GM10266 (cell line): ENCODE data around the gene CCDC116.
"Not testable (repeated sequence)": the region's sequence is repeated elsewhere in the genome, so short reads cannot be mapped to it uniquely, and the experiment has no call there.

Experiments used
- DNase-seq: peaks from one replicate; pipeline ENCODE4 v3.0.0; 2012; ENCODE audit errors: extremely low spot score
- CTCF ChIP-seq: IDR thresholded peaks from 2 replicates; pipeline ENCODE4 v1.5.1; 2012; ENCODE audit warnings: mild to moderate bottlenecking, low read depth; ENCODE audit not compliant: control insufficient read depth, insufficient read depth; ENCODE audit errors: missing control alignments

The CCDC116 gene

DNA sequence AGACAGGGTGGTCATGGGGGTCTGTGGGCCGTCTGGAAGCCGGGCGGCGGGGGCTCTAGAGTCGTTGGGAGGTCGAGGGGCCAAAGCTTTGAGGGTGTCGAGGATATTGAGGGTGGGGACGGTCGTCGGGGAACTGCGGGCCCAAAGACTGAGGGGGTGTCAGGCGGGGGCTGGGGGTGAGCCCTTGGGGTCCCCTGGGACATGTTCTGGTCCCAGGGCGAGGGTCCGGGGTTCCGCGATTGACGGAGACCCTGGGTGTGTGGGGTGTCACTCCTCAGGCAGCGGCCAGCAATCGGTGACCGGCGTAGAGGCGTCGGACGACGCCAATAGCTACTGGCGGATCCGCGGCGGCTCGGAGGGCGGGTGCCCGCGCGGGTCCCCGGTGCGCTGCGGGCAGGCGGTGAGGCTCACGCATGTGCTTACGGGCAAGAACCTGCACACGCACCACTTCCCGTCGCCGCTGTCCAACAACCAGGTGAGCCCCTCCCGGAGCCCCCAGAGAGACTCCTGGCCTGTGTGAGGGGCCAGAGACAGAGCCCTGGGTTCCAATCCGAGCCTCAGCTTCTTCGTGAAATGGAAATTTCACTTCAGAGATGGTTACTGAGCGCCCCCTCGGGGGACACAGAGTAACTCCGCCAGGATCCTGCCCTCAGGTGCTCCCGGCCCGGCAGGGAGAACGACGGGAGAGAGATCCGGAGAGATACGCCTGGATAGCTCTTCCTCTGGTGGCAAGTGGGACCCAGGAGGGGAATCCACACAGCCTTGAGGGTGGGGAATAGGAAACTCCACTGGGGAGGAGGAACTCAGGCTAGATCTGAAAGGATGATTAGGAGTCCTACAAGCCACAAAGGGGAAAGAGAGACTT is 10.3 kb downstream of the CCDC116 start:
- DNase-seq, result peak; percentile 79
- peak; percentile 70 for TF ChIP-seq CTCF

GRCh38 chr22:21643533-21644357 is 11.2 kb downstream of the CCDC116 start:
- peak; percentile 40 for TF ChIP-seq CTCF
- no peak for DNase-seq

DNA sequence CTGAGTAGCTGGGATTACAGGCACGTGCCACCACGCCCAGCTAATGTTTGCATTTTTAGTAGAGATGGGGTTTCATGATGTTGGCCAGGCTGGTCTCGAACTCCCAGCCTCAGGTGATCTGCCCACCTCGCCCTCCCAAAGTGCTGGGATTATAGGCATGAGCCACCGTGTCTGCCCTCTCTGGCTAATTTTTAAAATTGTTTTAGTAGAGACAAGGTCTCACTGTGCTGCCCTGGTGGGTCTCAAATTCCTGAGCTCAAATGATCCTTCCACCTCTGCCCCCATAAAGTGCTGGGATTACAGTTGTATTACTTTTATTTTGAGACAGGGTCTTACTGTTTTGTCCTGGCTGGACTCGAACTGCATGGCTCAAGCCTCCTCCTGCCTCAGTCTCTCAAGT is 13.0 kb downstream of the CCDC116 start:
- not testable (repeated sequence) for DNase-seq

DNA sequence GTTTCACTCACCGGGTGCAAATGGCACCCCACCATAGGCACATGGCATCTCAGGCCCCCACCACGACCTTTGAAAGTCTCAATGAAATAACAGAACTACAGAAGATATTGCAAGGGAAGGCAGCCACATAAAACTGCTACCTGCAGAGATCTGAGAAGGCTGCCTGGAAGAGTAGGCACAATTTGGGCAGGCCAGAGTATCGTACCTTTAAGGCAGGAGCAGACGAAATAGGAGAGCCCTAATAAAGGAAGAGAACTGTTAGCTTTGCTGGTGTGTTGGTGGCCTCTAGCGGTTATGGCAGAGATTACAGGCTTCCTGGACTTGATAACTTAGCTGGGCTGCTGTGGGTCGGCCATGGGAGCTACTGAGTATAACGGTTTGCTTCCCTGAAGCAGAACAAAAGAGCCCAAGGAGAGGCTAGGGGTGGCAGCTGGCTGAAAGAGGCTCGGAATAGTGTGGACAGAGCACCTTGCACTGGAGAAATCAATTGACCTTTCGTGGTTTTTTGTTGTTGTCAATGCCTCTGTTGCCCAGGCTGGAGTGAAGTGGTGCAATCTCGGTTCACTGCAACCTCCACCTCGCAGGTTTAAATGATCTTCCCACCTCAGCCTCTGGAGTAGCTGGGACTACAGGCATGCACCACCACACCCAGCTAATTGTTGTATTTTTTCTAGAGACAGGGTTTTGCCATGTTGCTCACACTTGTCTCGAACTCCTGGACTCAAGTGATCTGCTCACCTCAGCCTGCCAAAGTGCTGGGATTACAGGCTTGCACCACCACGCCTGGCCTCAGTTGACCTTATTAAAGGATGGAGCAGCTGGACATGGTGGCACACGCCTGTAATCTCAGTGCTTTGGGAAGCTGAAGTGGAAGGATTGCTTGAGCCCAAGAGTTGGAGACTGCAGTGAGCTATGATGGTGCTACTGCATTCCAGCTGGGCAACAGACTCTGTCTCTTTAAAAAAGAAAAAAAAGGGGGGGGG is 14.3 kb downstream of the CCDC116 start:
- peak; percentile 89 for TF ChIP-seq CTCF
- peak; percentile 81 for DNase-seq

DNA sequence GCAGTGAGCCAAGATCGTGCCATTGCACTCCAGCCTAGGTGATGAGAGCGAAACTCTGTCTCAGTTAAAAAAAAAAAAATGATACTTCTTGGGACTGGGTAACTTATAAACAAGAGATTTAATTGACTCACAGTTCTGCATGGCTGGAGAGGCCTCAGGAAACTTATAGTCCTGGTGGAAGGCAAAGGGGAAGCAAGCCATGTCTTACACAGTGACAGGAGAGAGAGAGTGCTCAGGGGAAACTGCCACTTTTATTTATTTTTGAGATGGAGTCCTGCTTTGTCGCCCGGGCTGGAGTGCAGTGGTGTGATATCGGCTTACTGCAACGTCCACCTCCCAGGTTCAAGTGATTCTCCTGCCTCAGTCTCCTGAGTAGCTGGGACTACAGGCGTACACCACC is 17.7 kb downstream of the CCDC116 start:
- no peak for TF ChIP-seq CTCF
- no peak for DNase-seq

- TF ChIP-seq CTCF, result no peak
- DNase-seq, result no peak
Observed at GRCh38 chr22:21650823-21651520, 18.4 kb downstream of the CCDC116 start.

- no peak for DNase-seq
- TF ChIP-seq CTCF, result no peak
Observed at GRCh38 chr22:21651521-21652009, 19.0 kb downstream of the CCDC116 start.
